Naive thymus-derived CD4-positive, alpha-beta T cell (primary cell): Measurements from ENCODE around the gene PIEZO2. TPM values are rescaled to one million over a fixed set of nuclear protein-coding genes. Genes with fewer than 3 reads are reported as not detected.

Experiments
- ATAC-seq: fragments of 150-1000 bp; cut with Tn5 transposase; 2 replicates; pipeline ENCODE4 v1.10.0; 2021; ENCODE audit warnings: mild to moderate bottlenecking, moderate library complexity
- CTCF ChIA-PET: fragments of 350-600 bp; sonication (Branson Sonifier 250); formaldehyde crosslinking; loops from one replicate; lab custom pipeline; 2021; ENCODE audit warnings: antibody characterized with exemption; lab: Charles Lee
- POLR2A ChIA-PET: fragments of 350-600 bp; sonication (Branson Sonifier 250); formaldehyde crosslinking; loops from one replicate; lab custom pipeline; 2021; ENCODE audit warnings: antibody characterized with exemption, inconsistent platforms; lab: Charles Lee
- DNase-seq, 9 donors: peaks; one replicate each; pipeline versions ENCODE4 v3.0.0 to v3.0.0-alpha.2; 2020 to 2022; ENCODE audit warnings: mixed read lengths in 1 of 9
- H3K27ac ChIP-seq: one replicate; pipeline ENCODE4 v1.7.0; 2013; ENCODE audit warnings: mild to moderate bottlenecking, low read depth, low read length, moderate library complexity
- H3K27me3 ChIP-seq, 2 donors: one replicate each; pipeline ENCODE4 v1.7.0; 2013; ENCODE audit warnings: low read length in 2 of 2, mild to moderate bottlenecking in 2 of 2, moderate library complexity in 2 of 2; ENCODE audit not compliant: control insufficient read depth in 2 of 2, insufficient read depth in 2 of 2
- H3K36me3 ChIP-seq, 3 experiments: 1 replicate in 2 of 3; 2 replicates in 1 of 3; pipeline ENCODE4 v1.7.0; 2013; ENCODE audit warnings: low read length in 3 of 3, mild to moderate bottlenecking in 3 of 3, moderate library complexity in 1 of 3; ENCODE audit not compliant: insufficient read depth in 3 of 3, control insufficient read depth in 2 of 3
- H3K4me1 ChIP-seq, 2 donors: one replicate each; pipeline ENCODE4 v1.7.0; 2013; ENCODE audit warnings: low read length in 2 of 2, mild to moderate bottlenecking in 2 of 2, moderate library complexity in 1 of 2; ENCODE audit not compliant: control insufficient read depth in 2 of 2, insufficient read depth in 2 of 2
- H3K4me3 ChIP-seq: 2 replicates; pipeline ENCODE4 v1.7.0; 2013; ENCODE audit warnings: mild to moderate bottlenecking, low read length
- H3K9me3 ChIP-seq, 3 experiments: 1 replicate in 2 of 3; 2 replicates in 1 of 3; pipeline ENCODE4 v1.7.0; 2013; ENCODE audit warnings: low read length in 3 of 3; ENCODE audit not compliant: control insufficient read depth in 2 of 3
- H3K27ac Mint-ChIP-seq, 9 donors: one replicate each; pipeline ENCODE4 v1.8.0; 2020 to 2022; ENCODE audit warnings: mixed read lengths in 9 of 9, mild to moderate bottlenecking in 8 of 9, moderate library complexity in 5 of 9, inconsistent platforms in 2 of 9
- H3K27me3 Mint-ChIP-seq, 5 donors: one replicate each; pipeline ENCODE4 v1.8.0; 2021 to 2022; ENCODE audit warnings: mixed read lengths in 5 of 5, mild to moderate bottlenecking in 1 of 5
- H3K36me3 Mint-ChIP-seq, 5 donors: one replicate each; pipeline ENCODE4 v1.8.0; 2020 to 2022; ENCODE audit warnings: mixed read lengths in 5 of 5, mild to moderate bottlenecking in 3 of 5, inconsistent platforms in 1 of 5
- H3K4me1 Mint-ChIP-seq, 7 donors: one replicate each; pipeline ENCODE4 v1.8.0; 2020 to 2022; ENCODE audit warnings: mixed read lengths in 7 of 7, mild to moderate bottlenecking in 3 of 7, inconsistent platforms in 1 of 7
- H3K4me3 Mint-ChIP-seq, 10 donors: one replicate each; pipeline ENCODE4 v1.8.0; 2020 to 2022; ENCODE audit warnings: mild to moderate bottlenecking in 10 of 10, mixed read lengths in 10 of 10, moderate library complexity in 6 of 10, inconsistent platforms in 2 of 10
- H3K9me3 Mint-ChIP-seq, 11 donors: one replicate each; pipeline ENCODE4 v1.8.0; 2020 to 2022; ENCODE audit warnings: mixed read lengths in 11 of 11, mild to moderate bottlenecking in 4 of 11, inconsistent platforms in 1 of 11, moderate library complexity in 1 of 11
- intact Hi-C, 2 donors: fragments of 100-400 bp; cut with micrococcal nuclease; formaldehyde crosslinking; loops; one replicate each; pipeline ENCODE4 v1.15.1; 2023
- polyA plus RNA-seq, 2 donors: library from polyadenylated mRNA; unstranded; fragments of 300-500 nt; fragmentation: Illumina TruSeq; gene quantifications; one replicate each; pipeline ENCODE4 v1.2.3, GENCODE V29; 2021
- total RNA-seq, 6 experiments: library from RNA in 5 of 6; stranded (reverse) in 5 of 6; gene quantifications; 1 replicate in 5 of 6; 2 replicates in 1 of 6; pipeline ENCODE4 v1.2.3 and lab custom pipeline; 2021 to 2026

The PIEZO2 gene
- total and polyA plus RNA-seq, 7 experiments from 2014 or later: not detected

DNA sequence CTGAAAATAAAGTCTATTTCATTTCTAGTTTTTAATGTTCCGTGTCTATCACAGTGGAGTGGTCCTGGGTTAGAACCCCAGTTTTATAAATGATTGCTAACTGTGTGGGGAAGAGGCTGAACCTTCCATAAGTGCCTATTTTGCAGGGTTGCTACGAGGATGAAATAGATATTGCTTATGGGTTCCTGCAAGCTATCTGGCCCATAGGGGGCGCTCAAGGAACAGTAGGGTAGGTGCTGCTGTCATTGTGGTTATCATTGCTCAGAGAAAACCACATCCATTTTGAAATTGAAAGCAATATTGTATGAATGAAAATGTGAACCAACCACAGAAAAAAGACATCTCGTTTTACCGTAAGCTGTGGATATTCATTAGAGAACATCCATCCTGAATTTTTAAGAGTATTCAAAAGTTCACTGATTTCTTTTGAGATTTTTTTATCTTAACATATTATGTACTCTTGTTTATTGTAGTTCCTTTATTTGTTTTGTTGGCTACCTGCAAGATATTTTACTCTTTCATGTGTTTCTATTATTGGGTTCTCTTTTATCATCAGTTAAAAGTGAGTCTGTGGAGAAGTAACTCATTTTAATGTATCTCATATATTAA, 362.0 kb downstream of the PIEZO2 start:
- no peak overlapping the region for H3K4me3 ChIP-seq
- ATAC-seq (peak; percentile 96), DNase-seq (peak; percentile 54 to 85 (median 75))
- H3K36me3 ChIP-seq: no peaks in the 10 kb centered on the region
- CTCF ChIA-PET: interaction anchor here (0.7 kb wide), 1 partner anchor 889 kb away, joined by 3 read pairs; no protein-coding TSS in a partner anchor
- H3K4me1 ChIP-seq: no peaks in the 10 kb centered on the region
- no peak overlapping the region for H3K27ac ChIP-seq
- H3K9me3 ChIP-seq: no peaks in the 10 kb centered on the region
- Mint-ChIP-seq H3K4me3 (peak overlapping the region in 4 of 10 donors; percentile 7 to 33 (median 14)), H3K36me3 (no peaks in the 10 kb centered on the region), H3K27ac (peak overlapping the region in 2 of 9 donors; percentile 25 to 64), H3K27me3 (peaks cover 3 to 65% (median 27%) of the 10 kb centered on the region in 5 donors), H3K9me3 (no peaks in the 10 kb centered on the region), H3K4me1 (peaks cover 0 to 9% (median 5%) of the 10 kb centered on the region in 7 donors)
- intact Hi-C loops: loop anchor here (1.0 to 5.0 kb wide), 7 partner anchors 35 to 875 kb away; partner anchors contain the start of gene VAPA (in 1 of the 2)
- no peaks in the 10 kb centered on the region for H3K27me3 ChIP-seq
- POLR2A ChIA-PET: no interaction called here

DNA sequence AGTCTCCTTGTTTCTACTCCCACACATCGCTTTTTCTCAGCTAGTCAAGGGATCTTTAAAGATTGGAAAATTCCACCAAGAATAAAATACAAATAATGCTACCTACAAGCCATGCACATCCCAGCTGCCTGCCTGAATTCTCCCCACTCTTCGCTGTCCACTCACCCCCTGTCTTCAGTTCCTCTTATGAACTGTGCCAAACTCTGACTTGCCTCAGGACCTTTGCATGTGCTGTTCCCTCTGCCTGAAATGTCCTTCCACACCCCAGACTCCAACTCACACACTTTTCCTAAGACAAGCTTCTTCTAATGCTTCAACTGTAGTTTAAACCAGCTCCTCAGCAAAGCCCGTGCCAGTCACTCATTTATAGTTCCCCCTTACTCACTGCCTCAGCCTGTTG, 363.6 kb downstream of the PIEZO2 start:
- ChIA-PET CTCF (no interaction called here), POLR2A (no interaction called here)
- H3K36me3 Mint-ChIP-seq: no peaks in the 10 kb centered on the region

DNA sequence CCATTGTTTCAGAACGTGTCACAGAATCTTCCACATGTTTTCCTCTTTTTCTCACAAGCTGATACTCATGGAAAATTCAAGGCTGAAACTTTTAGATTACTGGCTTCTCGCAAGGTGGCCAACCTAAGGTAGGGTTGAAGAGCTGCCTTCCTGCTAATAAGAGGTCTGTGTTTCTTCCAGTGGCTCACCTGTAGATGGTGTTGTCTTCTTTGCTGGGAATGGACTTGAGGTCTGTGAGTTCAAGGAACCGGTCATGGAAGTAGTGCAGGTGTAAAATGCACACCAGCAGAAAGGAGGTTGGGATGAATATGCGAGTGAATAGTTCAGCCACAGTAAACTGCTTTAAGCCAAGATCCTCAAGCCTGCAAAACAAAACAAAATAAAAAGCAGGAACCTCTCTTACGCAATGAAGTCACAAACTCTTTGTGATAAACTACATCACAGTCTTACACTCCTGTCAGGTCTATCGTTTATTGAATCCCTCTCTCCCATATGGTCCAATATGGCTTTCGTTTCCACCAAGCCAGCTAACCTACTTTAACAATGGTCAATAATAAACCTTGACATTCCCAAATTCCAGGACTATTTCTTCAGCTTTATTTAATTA, 364.7 kb downstream of the PIEZO2 start:
- CTCF ChIA-PET: no interaction called here
- no peak for DNase-seq
- intact Hi-C loops: loop anchor here (5.0 kb wide), 3 partner anchors 222 to 872 kb away; partner anchors contain the start of gene VAPA (in 1 of the 2)
- H3K27ac Mint-ChIP-seq: no peak overlapping the region
- peaks cover 0 to 9% (median 5%) of the 10 kb centered on the region in 7 donors for H3K4me1 Mint-ChIP-seq
- Histone ChIP-seq H3K36me3 (no peaks in the 10 kb centered on the region), H3K27ac (no peak overlapping the region), H3K27me3 (no peaks in the 10 kb centered on the region), H3K9me3 (no peaks in the 10 kb centered on the region), H3K4me1 (no peaks in the 10 kb centered on the region), H3K4me3 (no peak overlapping the region)
- no peak overlapping the region for H3K4me3 Mint-ChIP-seq
- peaks cover 9 to 52% (median 29%) of the 10 kb centered on the region in 5 donors for H3K27me3 Mint-ChIP-seq
- no peak for ATAC-seq
- no peaks in the 10 kb centered on the region for H3K36me3 Mint-ChIP-seq
- H3K9me3 Mint-ChIP-seq: no peaks in the 10 kb centered on the region
- POLR2A ChIA-PET: no interaction called here

More for the DNA sequence above, 363.6 kb downstream of the PIEZO2 start:
- H3K4me3 ChIP-seq: no peak overlapping the region
- intact Hi-C loops: loop anchor here (2.0 to 5.0 kb wide), 6 partner anchors 37 to 873 kb away; partner anchors contain the start of gene VAPA (in 1 of the 2)
- no peaks in the 10 kb centered on the region for H3K9me3 ChIP-seq
- Mint-ChIP-seq H3K4me3 (no peak overlapping the region), H3K4me1 (peaks cover 0 to 9% (median 5%) of the 10 kb centered on the region in 7 donors), H3K27me3 (peaks cover 3 to 54% (median 23%) of the 10 kb centered on the region in 5 donors), H3K9me3 (no peaks in the 10 kb centered on the region), H3K27ac (peak overlapping the region in 1 of 9 donors; percentile 10)
- H3K36me3 ChIP-seq: no peaks in the 10 kb centered on the region
- no peak for ATAC-seq
- no peak for DNase-seq
- no peaks in the 10 kb centered on the region for H3K4me1 ChIP-seq
- no peaks in the 10 kb centered on the region for H3K27me3 ChIP-seq
- H3K27ac ChIP-seq: no peak overlapping the region

DNA sequence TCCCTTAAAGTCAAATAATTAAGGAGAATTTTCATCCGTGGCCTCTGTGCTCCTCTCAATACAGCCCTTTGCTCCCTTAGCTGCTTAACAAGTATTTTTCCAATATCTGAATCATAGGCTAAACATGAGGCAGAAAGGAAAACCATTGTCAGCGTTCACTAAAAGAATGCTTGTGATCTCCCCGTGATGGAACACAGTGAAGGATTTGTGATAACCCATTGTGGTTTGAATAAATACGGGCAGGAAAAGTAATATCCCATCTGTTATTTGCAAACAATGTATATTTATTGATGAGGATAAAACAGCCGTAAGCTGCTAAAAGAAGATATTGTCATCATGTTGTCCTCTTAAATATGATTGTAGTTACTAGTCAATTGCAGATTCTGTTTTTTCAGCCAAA, 365.4 kb downstream of the PIEZO2 start:
- ChIA-PET POLR2A (no interaction called here), CTCF (no interaction called here)
- intact Hi-C loops: no loop called here
- no peak overlapping the region for H3K4me3 ChIP-seq
- H3K36me3 ChIP-seq: no peaks in the 10 kb centered on the region
- Mint-ChIP-seq H3K27me3 (peaks cover 12 to 50% (median 29%) of the 10 kb centered on the region in 5 donors), H3K36me3 (no peaks in the 10 kb centered on the region), H3K9me3 (peaks cover 0 to 2% (median 0%) of the 10 kb centered on the region in 11 donors), H3K4me1 (peaks cover 0 to 6% (median 4%) of the 10 kb centered on the region in 7 donors), H3K27ac (no peak overlapping the region), H3K4me3 (no peak overlapping the region)
- no peaks in the 10 kb centered on the region for H3K9me3 ChIP-seq
- H3K27me3 ChIP-seq: no peaks in the 10 kb centered on the region
- no peak for DNase-seq
- no peaks in the 10 kb centered on the region for H3K4me1 ChIP-seq
- no peak for ATAC-seq
- H3K27ac ChIP-seq: no peak overlapping the region

DNA sequence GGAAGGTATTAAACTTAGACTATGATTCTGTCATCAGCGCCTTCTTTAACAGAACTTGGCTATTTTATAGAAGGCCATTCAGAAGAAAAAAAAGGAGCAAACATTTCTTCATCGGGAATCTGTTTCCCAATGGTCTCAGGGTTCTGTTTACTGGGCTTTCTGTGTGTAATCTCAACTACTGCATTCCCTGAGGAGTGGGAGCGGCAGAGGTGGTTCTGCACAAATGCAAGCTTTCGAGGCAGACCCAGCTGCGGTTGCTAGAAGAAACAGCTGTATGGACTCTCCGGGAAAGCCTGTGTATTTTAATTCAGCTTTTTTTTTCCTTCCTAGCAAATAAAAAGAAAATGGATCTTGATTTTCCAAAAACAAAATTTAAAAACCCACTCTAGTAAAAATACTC, 372.9 kb downstream of the PIEZO2 start:
- no peaks in the 10 kb centered on the region for H3K36me3 Mint-ChIP-seq
- ChIA-PET POLR2A (no interaction called here), CTCF (no interaction called here)
- peaks cover 0 to 6% (median 0%) of the 10 kb centered on the region in 11 donors for H3K9me3 Mint-ChIP-seq
- Histone ChIP-seq H3K27ac (no peak overlapping the region), H3K36me3 (no peaks in the 10 kb centered on the region), H3K27me3 (no peaks in the 10 kb centered on the region), H3K9me3 (no peaks in the 10 kb centered on the region), H3K4me3 (no peak overlapping the region), H3K4me1 (no peaks in the 10 kb centered on the region)
- no peak overlapping the region for H3K4me3 Mint-ChIP-seq
- no peak overlapping the region for H3K27ac Mint-ChIP-seq
- peaks cover 18 to 31% (median 26%) of the 10 kb centered on the region in 5 donors for H3K27me3 Mint-ChIP-seq
- intact Hi-C loops: no loop called here
- ATAC-seq (no peak), DNase-seq (no peak)
- peaks cover 0 to 1% (median 0%) of the 10 kb centered on the region in 7 donors for H3K4me1 Mint-ChIP-seq

DNA sequence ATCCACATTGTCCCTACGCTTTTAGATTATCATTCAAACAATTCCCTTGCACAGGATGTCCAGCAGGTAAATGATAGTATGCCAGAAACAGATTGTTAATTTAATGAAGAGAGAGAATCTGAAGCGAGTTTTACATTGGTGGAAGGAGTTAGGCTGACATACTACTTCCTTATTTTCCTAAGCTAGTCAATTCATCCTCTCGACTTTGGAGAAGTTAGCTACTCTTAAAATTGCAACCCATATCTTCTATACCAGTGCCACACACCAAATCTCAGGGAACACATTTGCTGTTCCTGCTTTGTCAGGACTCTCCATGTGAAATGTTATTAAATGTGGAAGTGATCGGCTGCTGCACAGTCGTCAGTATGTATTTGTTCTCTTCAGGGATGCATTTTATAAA, 374.3 kb downstream of the PIEZO2 start:
- no peaks in the 10 kb centered on the region for H3K36me3 ChIP-seq
- POLR2A ChIA-PET: no interaction called here
- Mint-ChIP-seq H3K36me3 (no peaks in the 10 kb centered on the region), H3K27ac (no peak overlapping the region), H3K27me3 (peaks cover 14 to 31% (median 23%) of the 10 kb centered on the region in 5 donors), H3K4me3 (no peak overlapping the region), H3K4me1 (peaks cover 0 to 2% (median 0%) of the 10 kb centered on the region in 7 donors), H3K9me3 (peaks cover 0 to 6% (median 0%) of the 10 kb centered on the region in 11 donors)
- H3K27me3 ChIP-seq: no peaks in the 10 kb centered on the region
- intact Hi-C loops: no loop called here
- no peak for DNase-seq
- H3K4me1 ChIP-seq: no peaks in the 10 kb centered on the region
- ATAC-seq: no peak
- no peaks in the 10 kb centered on the region for H3K9me3 ChIP-seq
- CTCF ChIA-PET: no interaction called here
- H3K27ac ChIP-seq: no peak overlapping the region
- no peak overlapping the region for H3K4me3 ChIP-seq
